ENCODE results near the gene KRTAP5-5.
"Not testable (repeated sequence)": the region's sequence is repeated elsewhere in the genome, so short reads cannot be mapped to it uniquely, and the experiment has no call there.

KRTAP5-5 gene

DNA sequence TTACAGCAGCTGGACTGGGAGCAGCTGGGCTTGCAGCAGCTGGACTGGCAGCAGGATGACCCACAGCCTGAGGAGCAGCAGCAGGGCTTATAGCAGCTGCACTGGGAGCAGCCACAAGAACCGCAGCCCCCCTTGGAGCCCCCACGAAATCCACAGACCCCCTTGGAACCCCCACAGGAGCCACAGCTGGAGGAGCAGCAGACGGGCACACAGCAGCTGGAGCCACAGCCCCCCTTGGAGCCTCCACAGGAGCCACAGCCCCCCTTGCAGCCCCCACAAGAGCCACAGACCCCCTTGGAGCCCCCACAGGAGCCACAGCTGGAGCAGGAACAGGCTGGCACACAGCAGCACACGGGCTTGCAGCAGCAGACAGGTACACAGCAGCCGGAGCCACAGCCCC is 21.7 kb upstream of the KRTAP5-5 start:
- not testable (repeated sequence) for H3K4me3 ChIP-seq (ENCODE audit: low read depth, low read length); H3K27ac ChIP-seq (ENCODE audit: low read depth, low read length); H3K36me3 ChIP-seq (ENCODE audit: control insufficient read depth, insufficient read depth, low read length); H3K4me1 ChIP-seq (ENCODE audit: control insufficient read depth, insufficient read depth, low read length); H3K9ac ChIP-seq (ENCODE audit: low read depth, low read length); H3K9me3 ChIP-seq (ENCODE audit: control insufficient read depth, insufficient read depth, low read length); H3K27me3 ChIP-seq (ENCODE audit: control insufficient read depth, insufficient read depth, low read length)

DNA sequence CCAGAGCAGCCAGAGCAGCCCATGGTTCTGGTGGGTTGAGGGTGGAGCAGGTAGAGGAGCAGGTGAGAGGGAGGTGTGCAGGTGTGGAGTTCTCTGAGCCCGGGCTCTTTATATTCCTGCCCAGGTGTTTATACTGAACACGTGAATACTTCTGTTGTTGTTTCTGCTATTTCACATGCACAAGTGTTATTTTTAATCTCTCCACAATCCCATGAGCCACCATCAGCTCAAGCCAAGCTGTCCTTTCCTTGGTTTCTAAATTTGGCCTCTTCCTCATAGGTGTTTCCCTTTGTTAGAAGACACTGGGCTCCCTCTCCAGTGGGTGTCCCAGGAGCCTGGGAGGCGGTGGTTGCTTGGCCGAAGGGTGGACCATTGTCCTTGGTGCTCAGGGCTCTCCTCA is 21.2 kb upstream of the KRTAP5-5 start, which contains the start of gene KRTAP5-3:
Gene KRTAP5-3 (minus strand): TSS at position 101 of the 400 bp plus-strand sequence. CDS start 78 bp downstream, at position 23.
- no peak within 1 kb of the TSS for H3K9ac ChIP-seq (ENCODE audit: low read depth, low read length)
- H3K4me3 ChIP-seq (ENCODE audit: low read depth, low read length): no peak within 1 kb of the TSS
- H3K27me3 ChIP-seq (ENCODE audit: control insufficient read depth, insufficient read depth, low read length): no peaks in the 10 kb centered on the region; the same call in 1 of the 2 replicates

DNA sequence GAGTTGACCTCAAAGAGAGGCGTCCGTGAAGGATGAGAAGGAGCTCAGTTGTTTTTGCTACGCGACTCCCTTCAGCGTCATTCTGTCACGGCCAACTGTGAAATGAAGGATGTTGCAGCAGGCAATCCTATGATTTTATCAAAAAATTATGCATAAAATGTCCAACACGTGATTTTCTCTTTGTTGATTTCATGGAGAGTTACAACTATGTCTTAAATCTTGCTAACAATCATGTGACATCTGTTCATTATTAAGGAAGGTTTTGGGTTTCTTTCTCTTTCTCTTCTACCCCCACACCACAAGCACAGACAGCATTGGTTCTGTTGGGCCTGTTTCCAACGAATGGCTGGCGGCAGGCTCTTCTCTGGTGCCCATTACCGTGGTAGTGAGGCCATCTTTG is 11.3 kb upstream of the KRTAP5-5 start:
- H3K9me3 ChIP-seq (ENCODE audit: control insufficient read depth, insufficient read depth, low read length): no peaks in the 10 kb centered on the region
- no peaks in the 10 kb centered on the region for H3K4me1 ChIP-seq (ENCODE audit: control insufficient read depth, insufficient read depth, low read length)

More for the DNA sequence above, 21.2 kb upstream of the KRTAP5-5 start, which contains the start of gene KRTAP5-3:
- peaks cover 6% of the 10 kb centered on the region; the same call in 1 of the 2 replicates for H3K4me1 ChIP-seq (ENCODE audit: control insufficient read depth, insufficient read depth, low read length)
- H3K36me3 ChIP-seq (ENCODE audit: control insufficient read depth, insufficient read depth, low read length): no peaks in the 10 kb centered on the region
- H3K9me3 ChIP-seq (ENCODE audit: control insufficient read depth, insufficient read depth, low read length): 0 out of 2 replicates have a peak, but pooled peaks cover 6% of the 10 kb centered on the region
- no peak within 1 kb of the TSS for H3K27ac ChIP-seq (ENCODE audit: low read depth, low read length)

DNA sequence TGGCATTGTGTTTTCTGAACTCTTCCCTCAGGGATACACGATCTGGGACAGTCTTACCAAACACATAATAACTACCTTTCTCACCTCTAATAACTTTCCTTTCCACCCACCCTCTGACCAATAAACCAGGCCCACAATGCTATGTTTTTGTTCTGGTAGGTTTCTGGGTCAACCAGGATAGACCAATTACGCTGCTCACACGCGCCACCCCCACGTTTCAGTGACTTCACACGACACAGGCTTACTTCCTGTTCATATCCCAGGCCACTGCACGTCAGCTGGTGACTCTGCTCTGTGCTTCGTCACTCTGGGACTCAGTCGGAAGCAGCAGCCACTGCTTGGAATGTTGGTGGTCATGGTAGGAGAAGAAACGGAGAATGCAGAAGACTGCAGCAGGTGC is 10.1 kb upstream of the KRTAP5-5 start:
- Histone ChIP-seq H3K36me3 (ENCODE audit: control insufficient read depth, insufficient read depth, low read length) (no peaks in the 10 kb centered on the region), H3K9ac (ENCODE audit: low read depth, low read length) (no peak overlapping the region), H3K27me3 (ENCODE audit: control insufficient read depth, insufficient read depth, low read length) (no peaks in the 10 kb centered on the region; the same call in 1 of the 2 replicates)

More for the DNA sequence above, 11.3 kb upstream of the KRTAP5-5 start:
- H3K27me3 ChIP-seq (ENCODE audit: control insufficient read depth, insufficient read depth, low read length): no peaks in the 10 kb centered on the region; the same call in 1 of the 2 replicates
- H3K36me3 ChIP-seq (ENCODE audit: control insufficient read depth, insufficient read depth, low read length): no peaks in the 10 kb centered on the region
- H3K4me3 ChIP-seq (ENCODE audit: low read depth, low read length): no peak overlapping the region
- H3K27ac ChIP-seq (ENCODE audit: low read depth, low read length): no peak overlapping the region
- H3K9ac ChIP-seq (ENCODE audit: low read depth, low read length): no peak overlapping the region

DNA sequence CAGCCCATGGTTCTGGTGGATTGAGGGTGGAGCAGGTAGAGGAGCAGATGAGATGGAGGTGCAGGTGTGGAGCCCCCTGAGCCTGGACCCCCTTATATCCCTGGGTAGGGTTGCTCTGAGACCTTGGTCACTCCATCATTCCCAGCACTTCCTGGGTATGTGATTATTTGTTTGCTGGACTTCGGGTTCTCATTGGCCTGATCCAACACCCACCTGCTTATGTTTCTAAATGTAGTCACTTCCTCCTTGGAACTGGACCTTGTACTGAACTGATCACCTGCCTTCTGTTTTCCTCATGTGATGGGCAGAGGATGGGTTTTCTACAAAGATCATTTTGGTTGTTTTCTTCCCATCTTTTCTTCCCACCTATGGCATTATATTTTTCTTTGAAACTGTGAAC is 7.5 kb upstream of the KRTAP5-5 start, which contains the start of gene KRTAP5-4:
Gene KRTAP5-4 (minus strand): TSS at position 53 of the 400 bp plus-strand sequence. CDS start 45 bp downstream, at position 8.
- Histone ChIP-seq H3K27me3 (ENCODE audit: control insufficient read depth, insufficient read depth, low read length) (peaks cover under 1% of the 10 kb centered on the region; the same call in 1 of the 2 replicates), H3K4me3 (ENCODE audit: low read depth, low read length) (no peak within 1 kb of the TSS), H3K4me1 (ENCODE audit: control insufficient read depth, insufficient read depth, low read length) (no peaks in the 10 kb centered on the region), H3K9me3 (ENCODE audit: control insufficient read depth, insufficient read depth, low read length) (no peaks in the 10 kb centered on the region), H3K9ac (ENCODE audit: low read depth, low read length) (no peak within 1 kb of the TSS), H3K27ac (ENCODE audit: low read depth, low read length) (no peak within 1 kb of the TSS), H3K36me3 (ENCODE audit: control insufficient read depth, insufficient read depth, low read length) (no peaks in the 10 kb centered on the region)

More for the DNA sequence above, 10.1 kb upstream of the KRTAP5-5 start:
- H3K4me1 ChIP-seq (ENCODE audit: control insufficient read depth, insufficient read depth, low read length): no peaks in the 10 kb centered on the region
- no peaks in the 10 kb centered on the region for H3K9me3 ChIP-seq (ENCODE audit: control insufficient read depth, insufficient read depth, low read length)
- H3K4me3 ChIP-seq (ENCODE audit: low read depth, low read length): no peak overlapping the region
- H3K27ac ChIP-seq (ENCODE audit: low read depth, low read length): no peak overlapping the region

DNA sequence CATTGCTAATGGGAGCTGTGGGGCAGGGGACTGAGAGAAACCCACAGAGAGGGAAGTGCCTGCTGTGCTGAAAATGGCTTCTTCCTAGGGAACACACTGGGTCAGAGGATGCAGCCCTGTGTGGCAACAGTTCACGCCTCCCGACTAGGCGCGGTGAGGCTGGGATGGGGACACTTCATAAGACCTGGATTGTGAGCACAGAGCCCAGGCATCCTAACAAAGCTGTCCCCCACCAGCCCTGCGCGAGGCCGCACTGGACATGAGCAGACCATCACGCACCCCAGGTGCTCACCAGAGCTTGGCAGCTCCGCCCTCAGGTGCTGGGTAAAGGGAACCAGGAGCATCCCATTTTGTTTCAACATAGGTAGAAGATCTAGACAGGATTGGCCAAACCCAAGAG is 5.9 kb upstream of the KRTAP5-5 start:
- Histone ChIP-seq H3K4me1 (ENCODE audit: control insufficient read depth, insufficient read depth, low read length) (no peaks in the 10 kb centered on the region), H3K4me3 (ENCODE audit: low read depth, low read length) (no peak overlapping the region), H3K27ac (ENCODE audit: low read depth, low read length) (no peak overlapping the region), H3K27me3 (ENCODE audit: control insufficient read depth, insufficient read depth, low read length) (peaks cover 7% of the 10 kb centered on the region; the same call in 1 of the 2 replicates), H3K9me3 (ENCODE audit: control insufficient read depth, insufficient read depth, low read length) (no peaks in the 10 kb centered on the region), H3K36me3 (ENCODE audit: control insufficient read depth, insufficient read depth, low read length) (no peaks in the 10 kb centered on the region), H3K9ac (ENCODE audit: low read depth, low read length) (no peak overlapping the region)

DNA sequence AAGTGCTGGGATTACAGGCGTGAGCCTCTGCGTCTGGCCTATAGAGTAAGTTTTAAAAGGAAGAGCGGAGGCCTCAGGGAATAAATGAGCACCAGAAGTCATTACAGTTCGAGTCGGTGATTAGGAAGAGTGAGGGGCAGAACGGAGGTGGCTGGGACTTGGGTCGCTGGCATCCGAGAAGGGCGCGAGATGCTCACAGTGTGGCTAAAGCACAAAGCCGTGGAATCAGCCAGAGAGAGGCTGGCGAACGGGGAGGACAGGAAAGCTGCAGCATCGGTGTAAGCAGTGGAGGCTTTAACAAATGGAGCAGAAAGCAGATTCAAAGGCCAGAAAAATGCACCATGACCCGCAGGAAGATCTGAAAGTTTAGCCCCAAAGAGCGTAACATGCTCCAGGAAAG is 5.0 kb upstream of the KRTAP5-5 start:
- H3K36me3 ChIP-seq (ENCODE audit: control insufficient read depth, insufficient read depth, low read length): no peaks in the 10 kb centered on the region
- no peaks in the 10 kb centered on the region for H3K9me3 ChIP-seq (ENCODE audit: control insufficient read depth, insufficient read depth, low read length)
- H3K27ac ChIP-seq (ENCODE audit: low read depth, low read length): no peak overlapping the region
- no peak overlapping the region for H3K9ac ChIP-seq (ENCODE audit: low read depth, low read length)
- peaks cover 12% of the 10 kb centered on the region for H3K27me3 ChIP-seq (ENCODE audit: control insufficient read depth, insufficient read depth, low read length)
- H3K4me3 ChIP-seq (ENCODE audit: low read depth, low read length): no peak overlapping the region
- peaks cover 4% of the 10 kb centered on the region; the same call in 1 of the 2 replicates for H3K4me1 ChIP-seq (ENCODE audit: control insufficient read depth, insufficient read depth, low read length)

DNA sequence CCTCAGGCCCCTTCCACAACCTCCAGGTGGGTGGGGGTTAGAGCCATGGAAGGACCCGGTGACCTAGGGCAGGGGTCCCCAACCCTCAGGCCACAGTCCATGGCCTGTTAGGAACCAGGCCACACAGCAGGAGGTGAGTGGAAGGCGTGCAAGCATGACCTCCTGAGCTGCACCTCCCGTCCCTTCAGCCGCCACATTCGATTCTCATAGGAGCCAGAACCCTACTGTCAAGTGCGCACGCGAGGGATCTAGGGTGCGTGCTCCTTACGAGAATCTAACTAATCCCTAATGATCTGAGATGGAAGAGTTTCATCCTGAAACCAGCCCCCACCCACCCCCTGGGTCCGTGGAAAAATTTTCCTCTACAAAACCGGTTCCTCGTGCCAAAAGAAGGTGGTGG is 4.0 kb upstream of the KRTAP5-5 start:
- no peak overlapping the region for H3K4me3 ChIP-seq (ENCODE audit: low read depth, low read length)
- peaks cover 4% of the 10 kb centered on the region; the same call in 1 of the 2 replicates for H3K4me1 ChIP-seq (ENCODE audit: control insufficient read depth, insufficient read depth, low read length)
- peaks cover 12% of the 10 kb centered on the region for H3K27me3 ChIP-seq (ENCODE audit: control insufficient read depth, insufficient read depth, low read length)
- no peak overlapping the region for H3K9ac ChIP-seq (ENCODE audit: low read depth, low read length)
- H3K9me3 ChIP-seq (ENCODE audit: control insufficient read depth, insufficient read depth, low read length): no peaks in the 10 kb centered on the region
- H3K27ac ChIP-seq (ENCODE audit: low read depth, low read length): no peak overlapping the region
- H3K36me3 ChIP-seq (ENCODE audit: control insufficient read depth, insufficient read depth, low read length): no peaks in the 10 kb centered on the region

DNA sequence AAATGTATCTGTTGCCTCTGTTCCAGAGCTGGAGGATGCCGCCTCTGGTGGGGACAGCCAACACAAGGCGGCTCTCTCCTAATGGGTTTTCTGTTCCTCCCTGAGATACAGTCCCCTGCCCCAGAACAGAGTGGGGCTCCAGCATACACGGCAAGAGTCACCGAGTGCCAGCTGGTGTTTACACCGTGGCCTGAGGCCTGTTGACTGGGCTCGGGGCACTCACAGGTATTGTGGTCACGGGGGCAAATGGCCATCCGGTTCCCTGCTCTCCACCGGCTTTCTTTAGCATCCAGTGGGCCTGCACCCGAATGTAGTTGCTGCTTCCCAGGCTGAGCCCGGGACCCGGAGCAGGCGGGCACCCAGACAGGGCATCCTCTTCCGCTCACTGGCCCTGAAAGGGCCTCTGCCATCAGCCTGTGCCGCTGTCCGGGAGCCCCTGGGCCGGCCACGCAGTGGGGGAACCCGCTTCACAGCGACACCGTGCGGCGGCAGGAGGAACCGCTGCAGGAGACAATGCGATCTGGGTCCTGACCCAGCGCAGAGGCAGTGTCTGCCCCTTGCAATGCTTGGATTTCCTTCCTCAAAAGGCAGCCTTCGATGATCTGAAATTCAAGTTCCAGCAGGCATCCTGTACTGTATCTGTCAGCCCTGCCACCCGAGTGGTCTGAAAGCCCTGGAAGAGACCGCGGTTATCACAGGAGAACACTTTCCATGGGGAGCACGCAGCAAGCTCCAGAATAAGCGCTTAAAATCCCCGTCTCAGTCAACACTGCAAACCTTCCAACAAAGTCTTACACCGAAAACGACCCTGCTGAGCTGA is 859 bp upstream of the KRTAP5-5 start:
- H3K27me3 ChIP-seq (ENCODE audit: control insufficient read depth, insufficient read depth, low read length): peaks cover 12% of the 10 kb centered on the region
- H3K36me3 ChIP-seq (ENCODE audit: control insufficient read depth, insufficient read depth, low read length): no peaks in the 10 kb centered on the region

DNA sequence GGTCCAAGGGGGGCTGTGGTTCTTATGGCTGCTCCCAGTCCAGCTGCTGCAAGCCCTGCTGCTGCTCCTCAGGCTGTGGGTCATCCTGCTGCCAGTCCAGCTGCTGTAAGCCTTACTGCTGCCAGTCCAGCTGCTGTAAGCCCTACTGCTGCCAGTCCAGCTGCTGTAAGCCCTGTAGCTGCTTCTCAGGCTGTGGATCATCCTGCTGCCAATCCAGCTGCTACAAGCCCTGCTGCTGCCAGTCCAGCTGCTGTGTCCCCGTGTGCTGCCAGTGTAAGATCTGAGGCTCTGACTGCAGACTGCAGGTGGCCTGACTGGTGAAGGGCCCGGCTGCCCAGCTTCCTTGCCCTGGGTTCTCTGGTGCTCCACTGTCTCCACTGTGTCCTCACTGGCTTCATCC is 696 bp downstream of the KRTAP5-5 start:
- Histone ChIP-seq H3K9me3 (ENCODE audit: control insufficient read depth, insufficient read depth, low read length) (no peaks in the 10 kb centered on the region), H3K4me1 (ENCODE audit: control insufficient read depth, insufficient read depth, low read length) (peaks cover 4% of the 10 kb centered on the region; the same call in 1 of the 2 replicates), H3K27ac (ENCODE audit: low read depth, low read length) (no peak overlapping the region), H3K9ac (ENCODE audit: low read depth, low read length) (no peak overlapping the region), H3K36me3 (ENCODE audit: control insufficient read depth, insufficient read depth, low read length) (no peaks in the 10 kb centered on the region), H3K4me3 (ENCODE audit: low read depth, low read length) (no peak overlapping the region), H3K27me3 (ENCODE audit: control insufficient read depth, insufficient read depth, low read length) (peaks cover 12% of the 10 kb centered on the region)

More for the DNA sequence above, 859 bp upstream of the KRTAP5-5 start:
- H3K27ac ChIP-seq (ENCODE audit: low read depth, low read length): no peak overlapping the region
- H3K9ac ChIP-seq (ENCODE audit: low read depth, low read length): no peak overlapping the region
- H3K4me1 ChIP-seq (ENCODE audit: control insufficient read depth, insufficient read depth, low read length): peaks cover 4% of the 10 kb centered on the region; the same call in 1 of the 2 replicates
- H3K4me3 ChIP-seq (ENCODE audit: low read depth, low read length): no peak overlapping the region
- H3K9me3 ChIP-seq (ENCODE audit: control insufficient read depth, insufficient read depth, low read length): no peaks in the 10 kb centered on the region

DNA sequence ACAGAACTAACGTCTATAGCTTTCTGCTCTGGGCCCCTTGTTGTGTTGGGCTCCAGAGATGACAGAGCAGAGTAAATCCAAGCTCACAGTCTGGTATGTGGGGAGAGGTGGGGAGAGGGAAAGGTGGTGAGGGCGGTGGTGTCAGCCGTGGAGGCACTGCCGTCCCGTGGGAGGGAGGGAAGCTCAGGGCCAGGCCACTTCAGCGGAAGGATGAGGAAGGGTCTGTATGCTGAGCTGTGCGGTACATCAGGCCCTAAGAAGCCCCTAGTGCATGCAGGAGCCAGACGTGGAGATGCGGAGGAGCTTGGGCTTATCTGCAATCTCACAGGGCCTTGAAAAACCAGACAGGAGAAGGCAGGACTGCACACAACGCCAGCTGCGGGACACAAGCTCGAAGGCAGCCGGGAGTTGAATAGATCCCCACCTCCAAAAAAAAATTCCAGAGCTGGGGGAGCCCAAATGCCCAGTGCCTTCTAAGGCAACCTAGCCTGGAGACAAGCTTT is 1.5 kb downstream of the KRTAP5-5 start:
- peaks cover 4% of the 10 kb centered on the region; the same call in 1 of the 2 replicates for H3K4me1 ChIP-seq (ENCODE audit: control insufficient read depth, insufficient read depth, low read length)
- peaks cover 12% of the 10 kb centered on the region for H3K27me3 ChIP-seq (ENCODE audit: control insufficient read depth, insufficient read depth, low read length)
- no peaks in the 10 kb centered on the region for H3K36me3 ChIP-seq (ENCODE audit: control insufficient read depth, insufficient read depth, low read length)
- H3K9me3 ChIP-seq (ENCODE audit: control insufficient read depth, insufficient read depth, low read length): no peaks in the 10 kb centered on the region
- no peak overlapping the region for H3K27ac ChIP-seq (ENCODE audit: low read depth, low read length)
- no peak overlapping the region for H3K9ac ChIP-seq (ENCODE audit: low read depth, low read length)
- no peak overlapping the region for H3K4me3 ChIP-seq (ENCODE audit: low read depth, low read length)

Measured in HUES48 (cell line).